ENCODE measurements around the gene ZSCAN5A.
"Not testable (repeated sequence)": the region's sequence is repeated elsewhere in the genome, so short reads cannot be mapped to it uniquely, and the experiment has no call there.

The ZSCAN5A gene

GRCh38 chr19:56270676-56271075 lies 44.0 kb downstream of the ZSCAN5A start:
- no peak for DNase-seq

- DNase-seq, result no peak
Measured at GRCh38 chr19:56269348-56269747, 45.3 kb downstream of the ZSCAN5A start.

- DNase-seq, result no peak
Measured at GRCh38 chr19:56266051-56266450, 48.6 kb downstream of the ZSCAN5A start.

- DNase-seq, result no peak
Measured at GRCh38 chr19:56263319-56263718, 51.3 kb downstream of the ZSCAN5A start.

- DNase-seq, result not testable (repeated sequence)
Measured at GRCh38 chr19:56261932-56262331, 52.7 kb downstream of the ZSCAN5A start.

GRCh38 chr19:56261145-56261544 lies 53.5 kb downstream of the ZSCAN5A start:
- DNase-seq, result no peak

GRCh38 chr19:56258272-56258671 lies 56.4 kb downstream of the ZSCAN5A start:
- DNase-seq, result no peak

- DNase-seq, result no peak
Measured at GRCh38 chr19:56253737-56254136, 60.9 kb downstream of the ZSCAN5A start.

GRCh38 chr19:56252699-56253422 lies 61.8 kb downstream of the ZSCAN5A start:
- DNase-seq, result peak; percentile 20 to 51 (median 38)

- DNase-seq, result not testable (repeated sequence)
Measured at GRCh38 chr19:56248736-56249338, 65.8 kb downstream of the ZSCAN5A start.

GRCh38 chr19:56245764-56246163 lies 68.9 kb downstream of the ZSCAN5A start:
- DNase-seq, result not testable (repeated sequence)

GRCh38 chr19:56245121-56245740 lies 69.4 kb downstream of the ZSCAN5A start:
- no peak for DNase-seq

GRCh38 chr19:56223481-56223880 lies 91.2 kb downstream of the ZSCAN5A start:
- DNase-seq, result no peak

- DNase-seq, result no peak
Measured at GRCh38 chr19:56222901-56223300, 91.7 kb downstream of the ZSCAN5A start.

- DNase-seq, result no peak
Measured at GRCh38 chr19:56221851-56222250, 92.8 kb downstream of the ZSCAN5A start.

GRCh38 chr19:56221442-56221841 lies 93.2 kb downstream of the ZSCAN5A start:
- not testable (repeated sequence) for DNase-seq

GRCh38 chr19:56218961-56219360 lies 95.7 kb downstream of the ZSCAN5A start:
- DNase-seq, result no peak

GRCh38 chr19:56217039-56217949 lies 97.3 kb downstream of the ZSCAN5A start:
- DNase-seq, result no peak

GRCh38 chr19:56211718-56212117 lies 102.9 kb downstream of the ZSCAN5A start:
- no peak for DNase-seq

- DNase-seq, result not testable (repeated sequence)
Measured at GRCh38 chr19:56210036-56210435, 104.6 kb downstream of the ZSCAN5A start.

- DNase-seq, result no peak
Measured at GRCh38 chr19:56209091-56209490, 105.5 kb downstream of the ZSCAN5A start.

GRCh38 chr19:56207581-56207980 lies 107.1 kb downstream of the ZSCAN5A start:
- not testable (repeated sequence) for DNase-seq

GRCh38 chr19:56201973-56202372 lies 112.7 kb downstream of the ZSCAN5A start, which contains the start of gene ZSCAN5C:
ZSCAN5C (plus strand) TSS chr19:56202273; CDS start chr19:56205914, 3,641 bp downstream.
- no peak for DNase-seq

Measured in activated naive CD4-positive, alpha-beta T cell (primary cell).